CD4-positive, alpha-beta T cell treated with Interleukin-4 for 1 hour (primary cell): Measurements from ENCODE around the gene LRRC73.
A peak's percentile ranks its signal among the peaks of the same experiment; 100 is the strongest.
"Not testable (repeated sequence)": the region's sequence is repeated elsewhere in the genome, so short reads cannot be mapped to it uniquely, and the experiment has no call there.

Experiments
- DNase-seq, 2 donors: peaks; one replicate each; pipeline ENCODE4 v3.0.0-alpha.2; 2020 to 2022

The LRRC73 gene, protein sequence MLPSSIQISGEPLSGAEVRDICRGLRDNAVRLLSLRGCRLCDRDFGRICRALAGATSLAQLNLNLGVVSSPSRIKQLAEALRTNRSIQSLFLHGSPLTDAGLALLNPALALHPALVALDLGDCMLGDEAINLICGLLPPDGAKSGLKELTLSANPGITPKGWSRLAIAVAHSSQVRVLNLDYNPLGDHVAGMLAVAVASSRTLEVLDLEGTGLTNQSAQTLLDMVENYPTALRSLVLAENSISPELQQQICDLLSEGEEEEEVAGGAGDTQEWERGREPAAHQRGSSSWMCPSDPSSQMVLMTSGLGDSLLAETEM

DNA sequence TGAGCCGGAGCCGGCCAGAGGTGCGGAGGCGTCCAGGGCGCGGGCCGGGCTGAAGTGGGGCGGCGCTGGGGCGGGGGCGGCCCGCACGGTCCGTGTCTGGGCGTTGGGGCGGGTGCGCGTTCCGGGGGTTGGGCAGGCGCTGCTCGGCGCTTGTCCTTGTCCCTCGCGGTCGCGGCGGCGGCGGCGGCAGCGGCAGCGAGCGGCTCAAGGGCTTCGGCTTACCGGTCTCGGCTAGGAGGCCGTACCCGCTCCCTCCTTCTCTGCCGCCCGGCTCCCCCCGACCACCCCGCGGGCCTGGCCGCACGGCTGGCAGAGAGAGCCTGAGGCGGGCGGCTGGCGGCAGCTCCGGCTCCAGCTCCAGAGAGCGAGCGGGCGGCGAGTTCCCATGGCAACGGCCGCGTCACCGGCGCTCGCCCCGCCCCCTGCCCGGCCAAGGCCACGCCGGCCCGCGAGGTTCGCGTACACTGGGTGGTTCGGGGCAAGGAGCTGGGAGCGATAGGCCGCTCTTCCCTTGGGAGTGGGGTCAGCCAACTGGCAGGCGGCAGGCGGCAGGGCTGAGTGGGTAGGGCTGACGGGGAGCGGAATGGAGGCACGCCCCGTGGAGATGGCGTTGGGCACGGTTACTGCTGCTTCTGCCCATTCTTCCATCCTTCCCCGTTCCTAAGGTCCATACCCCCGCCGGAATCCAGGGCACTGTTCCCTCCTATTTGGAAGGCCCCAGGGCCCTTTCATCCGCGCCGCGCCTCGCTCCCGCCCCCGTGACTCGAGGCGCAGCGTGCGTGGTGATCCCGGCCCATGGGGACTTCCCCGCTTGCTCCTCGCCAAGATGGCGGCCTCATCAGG, at the start of gene LRRC73:
LRRC73 (minus strand) TSS at position 363 of the 843 bp plus-strand sequence. CDS start 561 bp downstream, outside the sequence.
- peak; percentile 80 to 81 for DNase-seq

DNA sequence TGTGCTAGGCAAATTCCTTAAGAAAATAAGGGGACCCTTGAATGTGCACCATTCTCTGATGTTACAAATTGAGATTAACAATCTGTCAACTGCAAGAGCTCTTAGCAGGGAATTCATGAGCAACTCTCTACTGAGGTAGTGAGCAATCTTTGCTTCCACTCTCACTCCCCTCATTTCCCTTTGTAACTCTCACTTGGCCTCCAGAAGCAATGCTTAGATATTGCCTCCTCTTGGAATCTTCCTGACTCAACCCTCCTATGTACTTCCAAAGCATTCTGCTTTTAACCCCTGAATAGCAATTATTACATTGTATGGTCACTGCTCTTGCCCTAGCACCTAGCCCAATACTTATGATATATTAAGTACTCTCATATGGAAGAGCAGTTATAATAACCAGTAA, 49.2 kb upstream of the LRRC73 start:
- DNase-seq = no peak

DNA sequence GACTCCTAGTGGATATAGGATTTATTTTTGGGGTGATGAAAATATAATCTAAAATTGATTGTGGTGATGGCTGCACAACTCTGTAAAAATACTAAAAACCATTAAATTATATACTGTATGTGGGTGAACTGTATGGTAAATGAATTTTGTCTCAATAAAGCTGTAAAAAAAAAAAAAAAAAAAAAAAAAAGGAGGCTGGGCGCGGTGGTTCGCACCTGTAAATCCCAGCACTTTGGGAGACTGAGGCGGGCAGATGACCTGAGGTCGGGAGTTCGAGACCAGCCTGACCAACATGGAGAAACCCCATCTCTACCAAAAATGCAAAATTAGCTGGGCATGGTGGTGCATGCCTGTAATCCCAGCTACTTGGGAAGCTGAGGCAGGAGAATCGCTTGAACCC, 47.5 kb upstream of the LRRC73 start:
- not testable (repeated sequence) for DNase-seq

DNA sequence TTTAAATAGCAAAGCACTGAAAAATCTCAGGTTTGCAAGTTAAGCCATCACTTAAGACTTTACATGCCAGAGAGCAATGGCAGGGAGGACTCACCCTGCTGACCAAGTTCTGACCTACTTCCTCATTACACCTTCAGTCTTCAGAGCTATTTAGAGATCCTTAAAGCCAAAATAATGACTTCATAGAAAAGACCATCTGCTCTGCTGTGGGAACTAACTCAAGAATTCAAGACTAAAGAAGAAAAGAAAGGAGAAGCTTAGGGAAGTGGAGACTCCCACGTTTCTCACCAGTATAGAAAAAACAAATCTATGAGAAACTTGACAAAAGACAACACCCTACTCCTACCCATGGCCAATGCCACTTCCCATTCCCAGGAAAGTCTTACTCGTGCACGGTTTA, 37.1 kb upstream of the LRRC73 start:
- DNase-seq = no peak

DNA sequence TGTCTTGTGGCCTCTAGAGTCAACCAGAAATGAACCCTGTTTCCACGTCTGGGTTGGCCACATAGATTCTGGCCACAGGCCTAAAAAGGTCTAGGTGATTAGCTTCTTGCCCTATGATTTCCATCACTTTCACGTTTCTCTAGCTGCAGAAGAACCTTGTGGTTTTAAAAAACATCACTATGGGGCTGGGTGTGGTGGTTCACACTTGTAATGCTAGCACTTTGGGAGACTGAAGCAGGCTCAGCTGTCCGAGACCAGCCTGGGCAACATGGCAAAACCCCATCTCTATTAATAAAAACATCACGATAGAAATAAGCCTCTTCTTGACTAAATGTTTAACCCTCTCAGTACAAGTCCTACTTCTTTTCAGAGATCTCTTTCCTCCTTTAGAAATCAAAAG, 34.3 kb upstream of the LRRC73 start:
- DNase-seq = peak in 1 of 2 donors; percentile 7

DNA sequence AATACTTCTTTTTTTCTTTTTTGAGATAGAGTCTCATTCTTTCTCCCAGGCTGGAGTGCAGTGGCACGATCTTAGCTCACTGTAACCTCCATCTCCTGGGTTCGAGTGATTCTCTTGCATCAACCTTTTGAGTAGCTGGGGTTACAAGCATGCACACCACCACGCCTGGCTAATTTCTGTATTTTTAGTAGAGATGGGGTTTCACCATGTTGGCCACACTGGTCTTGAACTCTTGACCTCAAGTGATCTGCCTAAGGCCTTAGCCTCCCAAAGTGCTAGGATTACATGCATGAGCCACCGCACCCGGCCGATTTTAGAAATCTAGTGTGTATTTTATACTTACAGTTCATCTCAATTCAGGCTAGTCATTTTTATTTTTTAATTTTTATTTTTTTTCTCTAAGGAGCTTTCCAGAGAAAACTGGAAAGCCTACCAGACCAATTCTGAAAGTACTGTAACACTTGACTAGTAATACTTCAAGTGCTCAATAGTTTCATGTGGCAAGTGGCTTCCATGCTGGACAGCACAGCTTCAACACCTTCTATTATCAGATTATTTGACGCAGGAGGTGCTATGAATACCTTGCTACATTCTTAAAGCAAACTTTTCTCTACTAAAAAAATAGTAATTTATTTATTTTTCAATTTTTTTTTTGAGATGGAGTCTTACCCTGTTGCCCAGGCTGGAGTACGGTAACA, 31.8 kb upstream of the LRRC73 start:
- DNase-seq = no peak

DNA sequence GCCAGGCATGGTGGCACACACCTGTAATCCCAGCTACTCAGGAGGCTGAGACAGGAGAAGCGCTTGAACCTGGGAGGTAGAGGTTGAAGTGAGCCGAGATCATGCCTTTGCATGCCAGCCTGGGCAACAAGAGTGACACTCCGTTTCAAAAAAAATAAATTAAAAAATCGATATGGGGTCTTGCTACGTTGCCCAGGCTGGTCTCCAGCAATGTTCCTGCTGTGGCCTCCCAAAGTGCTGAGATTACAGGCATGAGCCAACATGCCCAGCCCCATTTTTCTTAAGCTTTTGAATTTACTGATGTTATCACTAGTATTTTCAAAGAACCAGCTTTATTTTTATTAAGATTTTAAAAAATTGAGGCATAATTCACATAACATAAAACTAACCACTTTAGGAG, 30.4 kb upstream of the LRRC73 start:
- no peak for DNase-seq

DNA sequence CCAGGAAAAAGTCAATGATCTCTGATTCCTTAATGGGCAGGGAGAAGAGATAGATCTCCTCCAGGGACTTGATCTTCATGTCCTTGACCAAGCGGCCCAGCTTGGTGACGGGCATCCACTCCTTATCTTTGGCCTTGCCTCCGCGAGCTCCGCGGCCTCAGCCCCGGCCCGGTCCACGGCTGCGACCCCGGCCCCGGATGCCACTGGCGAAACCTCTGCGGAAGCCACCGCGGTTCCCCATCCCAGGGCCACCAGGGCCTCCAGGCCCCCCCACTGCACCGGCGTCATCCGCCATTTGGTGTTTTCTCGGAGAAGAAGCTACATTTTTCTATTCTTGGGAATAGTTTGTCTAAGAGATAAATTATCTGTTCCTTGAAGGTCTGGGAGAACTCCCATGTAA, 29.3 kb upstream of the LRRC73 start:
- not testable (repeated sequence) for DNase-seq

DNA sequence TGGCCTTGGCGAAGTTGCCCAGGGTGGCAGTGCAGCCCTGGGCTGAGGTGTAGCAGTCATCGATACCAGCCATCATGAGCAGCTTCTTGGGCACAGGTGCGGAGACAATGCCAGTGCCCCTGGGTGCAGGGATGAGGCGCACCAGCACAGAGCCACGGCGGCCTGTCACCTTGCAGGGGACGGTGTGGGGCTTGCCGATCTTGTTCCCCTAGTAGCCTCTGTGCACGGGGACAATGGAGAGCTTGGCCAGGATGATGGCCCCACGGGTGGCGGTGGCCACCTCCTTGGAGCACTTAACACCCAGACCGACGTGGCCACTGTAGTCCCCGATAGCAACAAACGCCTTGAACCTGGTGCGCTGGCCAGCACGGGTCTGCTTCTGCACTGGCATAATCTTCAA, 28.8 kb upstream of the LRRC73 start:
- not testable (repeated sequence) for DNase-seq

DNA sequence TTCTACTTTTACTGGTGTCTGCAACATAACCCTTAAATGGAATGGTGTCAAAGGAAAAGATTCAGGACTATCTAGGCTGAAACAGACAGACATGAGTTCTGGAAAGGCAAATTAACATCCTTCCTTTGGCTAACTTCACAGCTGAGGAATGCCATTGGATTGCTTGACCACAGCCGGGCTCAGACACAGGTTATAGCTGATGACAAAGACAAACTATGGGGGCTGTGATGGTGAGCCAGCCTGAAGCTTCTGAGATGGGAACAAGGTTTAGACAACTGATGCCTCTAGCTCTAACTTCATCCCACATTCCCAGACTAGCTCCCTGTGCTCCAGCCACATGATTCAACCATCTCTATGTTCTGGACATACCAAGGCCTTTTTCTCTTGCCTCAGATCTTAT, 22.1 kb upstream of the LRRC73 start:
- DNase-seq = no peak

DNA sequence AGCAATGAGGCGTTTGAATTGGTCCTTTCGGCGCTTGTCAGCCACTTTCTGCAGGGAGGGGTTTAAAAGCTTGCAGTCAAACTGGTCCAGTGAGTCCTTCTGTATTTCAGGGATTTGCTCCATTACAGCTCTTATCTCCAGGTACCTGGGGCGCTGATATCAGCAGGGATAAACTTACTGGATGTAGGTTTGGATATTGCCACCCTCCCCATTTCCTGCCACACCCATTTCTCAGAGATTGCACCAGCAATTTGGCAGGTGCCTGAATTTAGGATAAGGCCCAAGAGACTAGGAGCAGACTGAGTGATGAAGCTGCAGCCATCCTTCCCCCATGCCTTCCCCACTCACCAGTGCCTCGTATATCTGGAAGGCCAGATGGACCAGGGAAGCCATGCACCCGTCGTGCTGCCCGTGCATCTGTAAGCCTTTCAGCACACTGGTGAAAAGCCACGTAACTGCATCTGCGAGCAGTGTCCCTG, 14.4 kb upstream of the LRRC73 start:
- no peak for DNase-seq

DNA sequence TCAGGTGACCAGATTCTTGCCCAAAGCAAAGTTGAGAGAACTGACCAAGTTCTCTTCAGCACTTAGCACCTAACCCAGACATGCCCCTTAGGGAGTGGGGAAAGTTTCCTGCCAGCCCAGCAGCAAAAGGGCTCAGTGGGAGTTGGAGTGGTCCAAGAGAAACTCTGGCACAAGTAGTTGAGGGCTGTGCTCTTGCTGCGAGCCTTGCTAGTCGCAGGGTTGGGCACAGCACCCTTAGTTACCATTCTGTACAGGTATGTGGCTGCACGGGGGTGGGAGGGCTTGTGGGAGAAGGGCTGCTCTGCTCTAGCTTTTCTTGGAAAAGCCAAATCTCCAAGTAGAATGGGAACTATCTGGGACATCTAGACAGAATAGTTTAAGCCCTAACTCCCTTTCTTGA, 13.1 kb upstream of the LRRC73 start:
- DNase-seq = no peak

DNA sequence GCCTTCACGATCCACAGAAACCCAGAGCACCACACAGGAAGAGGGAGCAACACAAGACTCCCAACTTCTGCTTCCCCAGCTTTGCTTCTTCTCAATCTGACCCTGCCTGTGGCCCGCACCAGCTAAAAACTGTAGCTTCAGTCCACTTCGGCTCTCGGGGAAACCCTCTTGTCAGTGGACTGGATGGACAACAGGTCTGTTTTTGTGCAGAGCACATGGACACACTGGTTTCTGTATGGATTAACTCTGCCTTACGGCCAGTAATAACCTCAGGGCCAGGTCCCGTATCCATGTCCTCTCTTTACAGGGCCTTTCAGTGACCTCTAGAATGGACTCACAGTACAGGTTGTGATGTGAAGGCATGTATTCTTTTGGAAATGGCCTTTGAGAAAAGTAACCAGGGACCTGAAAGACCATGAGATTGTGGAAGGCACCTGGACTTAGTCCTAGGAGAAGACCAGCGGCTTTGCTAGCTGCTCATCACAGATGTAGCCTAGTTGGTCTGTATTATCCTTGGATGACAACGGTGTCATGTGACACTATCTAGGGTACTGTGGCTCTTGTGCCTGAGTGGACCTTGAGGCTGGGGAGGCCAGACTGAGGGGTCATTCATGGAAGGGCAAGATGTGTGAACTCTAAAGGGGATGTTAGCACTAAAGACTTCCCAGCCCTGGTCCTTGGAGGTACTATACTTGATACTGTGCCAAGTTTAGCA, 12.6 kb upstream of the LRRC73 start:
- DNase-seq = no peak

DNA sequence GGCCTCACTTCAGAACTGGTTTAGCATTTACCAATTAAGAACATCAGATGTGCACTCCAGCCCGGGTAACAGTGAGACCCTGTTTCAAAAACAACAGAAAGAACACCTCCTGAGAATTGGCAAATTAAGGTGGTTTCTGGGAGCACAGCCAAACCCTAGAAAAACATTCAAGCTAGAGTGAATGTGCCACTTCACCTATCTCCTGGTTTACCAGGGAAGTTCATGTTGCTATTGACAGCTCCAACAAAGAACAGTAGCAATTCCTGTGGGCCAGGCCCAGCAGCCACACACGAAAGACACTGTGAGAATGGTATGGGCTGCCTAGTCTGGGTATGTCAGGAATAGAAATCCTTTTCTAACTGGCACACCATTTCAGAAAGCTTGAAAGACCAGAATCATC, 11.7 kb upstream of the LRRC73 start:
- DNase-seq = no peak

DNA sequence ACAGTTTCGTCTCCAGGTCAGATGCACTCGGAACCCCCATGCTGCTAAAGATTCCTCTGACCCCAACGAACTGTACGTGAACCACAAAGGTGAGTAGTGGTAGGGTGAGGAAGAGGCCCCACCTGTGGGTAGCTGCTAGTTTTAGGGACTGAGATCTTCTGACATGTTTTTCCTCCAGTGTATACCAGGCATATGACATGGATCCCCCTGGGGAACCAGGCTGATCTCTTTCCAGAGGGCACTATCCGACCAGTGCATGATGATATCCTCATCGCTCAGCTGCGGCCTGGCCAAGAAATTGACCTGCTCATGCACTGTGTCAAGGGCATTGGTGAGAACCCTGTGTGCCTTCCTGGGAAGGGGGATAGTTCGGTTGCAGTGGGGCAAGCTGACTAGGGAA, 10.0 kb upstream of the LRRC73 start:
- DNase-seq = no peak

DNA sequence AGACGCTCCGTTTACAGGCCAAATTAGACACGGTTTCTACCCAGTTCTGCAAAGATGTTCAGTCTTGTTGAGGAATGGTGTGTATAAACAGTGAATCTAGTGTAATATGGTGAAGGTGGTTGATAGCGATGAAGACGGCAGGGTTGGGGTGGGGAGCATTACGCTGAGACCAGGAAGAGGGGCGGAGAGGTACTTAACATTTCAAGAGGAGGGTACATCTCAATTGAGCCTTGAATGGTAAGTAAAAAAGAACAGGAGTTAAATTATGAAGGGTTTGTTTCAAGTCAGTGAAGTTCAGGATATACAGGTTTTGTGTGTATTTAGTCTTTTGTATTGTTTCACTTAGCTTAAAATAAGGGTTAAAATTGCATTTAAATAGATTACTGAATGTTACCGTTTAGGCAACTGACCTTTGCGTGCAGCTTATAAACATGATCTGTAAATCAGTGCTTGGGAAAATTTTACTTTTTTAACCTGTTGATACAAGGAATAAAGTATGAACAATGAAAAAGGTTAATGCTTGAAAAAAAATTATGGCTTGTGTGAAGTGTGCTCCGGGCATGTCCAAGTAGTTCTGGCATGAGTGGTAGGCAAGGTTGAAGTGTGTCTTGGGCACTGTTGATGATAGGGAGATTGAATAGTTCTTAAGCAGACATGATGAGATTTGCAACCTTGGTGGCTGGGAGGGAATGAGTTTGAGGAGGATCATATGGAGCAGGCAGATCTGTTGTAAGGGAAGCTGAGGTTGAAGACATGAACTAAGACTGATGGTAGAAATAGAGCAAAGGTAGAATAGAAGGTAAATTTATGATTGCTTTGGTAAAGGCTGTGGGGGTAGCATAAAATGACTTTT, 7.6 kb upstream of the LRRC73 start:
- DNase-seq = no peak

DNA sequence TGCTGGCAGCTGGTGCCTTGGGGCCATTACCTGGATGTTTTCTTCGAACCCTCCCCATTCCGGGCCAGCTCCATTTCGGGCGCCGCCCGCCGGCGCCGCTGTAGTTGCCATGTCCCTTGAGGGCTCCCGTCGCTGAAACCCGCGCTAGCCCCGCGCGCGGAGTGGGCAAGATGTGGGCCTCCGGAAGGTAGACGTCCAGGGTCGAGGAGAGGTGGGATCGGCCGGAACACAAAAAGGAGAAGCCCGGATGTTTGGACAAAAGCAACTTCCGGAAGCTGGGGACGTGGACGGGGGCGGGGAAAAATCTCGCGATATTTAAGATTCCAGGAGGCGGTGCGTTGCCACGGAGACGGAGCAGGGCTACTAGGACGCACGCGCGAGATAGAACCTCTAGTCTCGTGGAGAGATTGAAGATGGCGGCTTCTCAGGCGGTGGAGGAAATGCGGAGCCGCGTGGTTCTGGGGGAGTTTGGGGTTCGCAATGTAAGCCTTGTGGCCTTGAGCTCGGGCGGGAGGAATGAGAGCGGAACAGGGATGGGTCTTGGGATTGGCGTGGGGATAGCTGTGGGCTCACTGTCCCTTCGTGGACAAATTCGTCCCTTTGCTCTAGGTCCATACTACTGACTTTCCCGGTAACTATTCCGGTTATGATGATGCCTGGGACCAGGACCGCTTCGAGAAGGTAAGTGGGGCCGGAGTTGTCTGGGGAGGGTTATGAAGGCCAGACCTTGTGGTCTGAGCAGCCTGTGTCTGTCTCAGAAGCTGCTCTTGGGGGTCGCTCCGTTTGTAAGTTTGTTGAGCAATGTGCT, 6.8 kb upstream of the LRRC73 start, which contains the start of the genes POLR1C and YIPF3:
POLR1C (plus strand) TSS at position 393 of the 808 bp plus-strand sequence; CDS start at position 414, 21 bp downstream.
YIPF3 (minus strand) TSS at position 230 of the 808 bp plus-strand sequence; CDS start at position 111, 119 bp downstream.
- peak; percentile 96 to 98 for DNase-seq

DNA sequence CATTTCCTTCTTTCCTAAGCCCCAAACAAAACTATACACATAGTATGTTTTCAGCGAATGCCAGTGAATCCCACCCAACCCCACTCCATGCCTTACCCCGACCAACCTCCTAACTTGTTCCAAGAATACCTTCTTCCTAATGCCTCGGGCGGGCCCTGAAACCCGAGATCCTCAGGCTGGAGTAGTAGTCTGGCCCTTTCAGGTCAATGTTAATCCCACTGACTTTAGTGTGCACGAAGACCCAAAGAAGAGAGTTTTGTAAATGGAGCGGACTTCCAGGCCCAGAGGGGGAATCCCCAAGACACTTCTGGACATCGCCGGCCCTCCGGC, 6.2 kb upstream of the LRRC73 start:
- DNase-seq = no peak

DNA sequence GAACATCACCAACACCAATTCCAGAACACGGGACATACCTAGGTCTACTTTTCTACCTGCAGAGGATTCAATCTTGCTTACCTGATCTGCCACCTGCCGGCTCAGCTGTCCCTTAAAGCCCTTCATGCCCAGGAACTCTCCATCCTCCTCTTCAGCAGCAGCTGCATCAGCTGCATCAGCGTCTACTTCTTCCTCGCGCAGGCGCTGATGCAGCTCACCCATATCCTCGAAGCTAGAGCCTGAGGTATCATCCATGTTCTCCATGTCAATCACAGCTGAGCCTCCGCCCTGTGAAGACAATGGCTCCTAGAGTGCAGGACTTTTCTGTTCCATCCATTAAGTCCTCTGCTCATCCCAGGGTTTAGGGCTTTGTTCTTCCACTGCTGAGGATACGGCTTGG, 5.7 kb upstream of the LRRC73 start:
- DNase-seq = no peak

DNA sequence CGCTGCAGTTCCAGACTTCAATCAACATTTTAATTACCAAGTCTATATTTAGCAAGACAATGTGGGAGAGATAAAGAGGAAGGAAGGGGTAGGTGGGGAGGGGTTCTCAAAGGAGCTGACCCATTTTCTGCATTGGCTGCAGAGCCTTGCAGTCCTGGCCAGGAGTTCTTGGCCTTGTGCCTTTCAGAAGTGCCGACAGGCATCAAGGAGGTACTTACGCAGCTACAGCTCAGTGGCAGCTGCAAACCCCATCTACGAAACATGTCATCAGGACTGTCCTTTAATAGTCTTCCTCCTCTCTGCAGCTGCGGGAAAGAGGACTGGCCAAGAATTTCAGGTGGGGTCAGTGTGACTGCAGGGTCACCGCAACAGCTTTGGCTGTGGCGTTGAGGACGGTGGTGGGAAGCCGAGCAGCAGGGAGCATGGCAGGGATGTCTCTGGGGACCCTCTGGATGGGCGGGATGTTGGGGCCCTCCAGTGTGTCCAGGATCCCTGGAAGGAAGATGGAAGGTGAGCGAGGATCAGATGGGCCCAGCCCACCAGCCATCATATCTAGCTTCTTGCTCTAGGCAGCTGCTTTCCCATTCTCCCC, 1.8 kb upstream of the LRRC73 start:
- no peak for DNase-seq

DNA sequence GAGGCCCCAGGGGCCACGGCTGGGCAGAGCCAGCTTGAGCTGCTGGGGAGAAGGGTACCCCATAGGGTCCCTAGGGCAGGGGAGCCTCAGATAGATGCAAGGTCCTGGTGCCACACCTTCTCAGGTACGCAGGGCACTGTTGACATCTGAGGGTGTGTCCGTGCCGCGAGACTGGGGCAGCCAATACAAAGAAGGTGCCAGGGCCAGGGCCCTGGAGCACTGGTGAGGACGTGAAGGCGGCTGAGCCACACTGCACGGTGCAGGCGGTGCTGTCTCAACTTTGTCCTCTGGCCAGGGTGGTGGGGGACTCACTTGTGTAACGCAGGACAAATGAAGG, 649 bp upstream of the LRRC73 start:
- DNase-seq = no peak
